K562 (cell line): ENCODE results near the gene MUCL3.

Experiments
- CEBPB ChIP-seq: fragments of 450-650 bp; IDR thresholded peaks from 2 replicates; pipeline ENCODE4 v1.6.1; 2016; ENCODE audit warnings: missing genetic modification characterization, missing compliant biosample characterization
- RAD21 ChIP-seq, 2 experiments: fragments of 250-450 bp in 1 of 2; fragments of 450-650 bp in 1 of 2; sonication (Bioruptor Pico) in 1 of 2; formaldehyde crosslinking in 1 of 2; IDR thresholded peaks in 1 of 2; conservative IDR thresholded peaks in 1 of 2; 2 replicates each; pipeline versions ENCODE4 v1.4.0 to v1.8.0; 2020 to 2022; ENCODE audit warnings: mild to moderate bottlenecking in 2 of 2, moderate library complexity in 1 of 2
- RB1 ChIP-seq: fragments of 450-650 bp; IDR thresholded peaks from 2 replicates; pipeline ENCODE4 v1.6.1; 2017; ENCODE audit warnings: low read depth, mild to moderate bottlenecking
- U2AF2 ChIP-seq: fragments of 200-400 bp; formaldehyde crosslinking; optimal IDR thresholded peaks from 2 replicates; pipeline ENCODE3; 2017; ENCODE audit warnings: low read depth, mild to moderate bottlenecking, low read length
- ZNF24 ChIP-seq: fragments of 450-650 bp; IDR thresholded peaks from 2 replicates; pipeline ENCODE4 v1.6.1; 2016

DNA sequence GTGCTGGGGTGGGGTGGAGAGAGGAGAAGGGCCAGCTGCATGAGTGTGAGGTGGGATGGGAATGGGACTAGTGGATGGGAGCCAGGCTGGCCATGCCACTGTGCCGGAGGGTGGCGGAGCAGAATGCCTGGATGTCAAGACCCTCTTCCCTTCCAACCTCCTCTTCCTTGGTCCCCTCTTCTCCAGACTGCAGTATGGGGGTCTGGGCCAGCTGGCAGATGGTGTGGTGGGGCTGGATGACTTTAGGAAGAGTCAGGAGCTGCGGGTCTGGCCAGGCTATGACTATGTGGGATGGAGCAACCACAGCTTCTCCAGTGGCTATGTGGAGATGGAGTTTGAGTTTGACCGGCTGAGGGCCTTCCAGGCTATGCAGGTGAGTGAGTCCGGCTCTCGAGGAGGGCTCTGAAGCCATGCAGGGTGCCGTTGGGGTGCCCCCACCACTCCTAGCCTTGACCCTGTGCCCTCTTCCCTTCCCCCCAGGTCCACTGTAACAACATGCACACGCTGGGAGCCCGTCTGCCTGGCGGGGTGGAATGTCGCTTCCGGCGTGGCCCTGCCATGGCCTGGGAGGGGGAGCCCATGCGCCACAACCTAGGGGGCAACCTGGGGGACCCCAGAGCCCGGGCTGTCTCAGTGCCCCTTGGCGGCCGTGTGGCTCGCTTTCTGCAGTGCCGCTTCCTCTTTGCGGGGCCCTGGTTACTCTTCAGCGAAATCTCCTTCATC, 48.8 kb upstream of the MUCL3 start:
- TF ChIP-seq U2AF2 (no peak), CEBPB (tag) (no peak), RAD21 (CRISPR knock-in tag; conservative IDR thresholded peaks at IDR 0.05 in 1 of 2, IDR thresholded peaks at IDR 0.05 in 1 of 2) (no peak), ZNF24 (no peak), RB1 (no peak)
